PFSK-1 (cell line): ENCODE measurements around the gene SLCO3A1.

Experiments used
- TAF1 ChIP-seq: IDR thresholded peaks from 2 replicates; pipeline ENCODE4 v1.6.1; 2012; ENCODE audit warnings: low read length, control low read depth, borderline replicate concordance; ENCODE audit not compliant: insufficient read depth
- TF ChIP-seq, protein P1 (sequence below), 2 experiments: IDR thresholded peaks; 2 replicates each; pipeline versions ENCODE4 v1.6.1 to v1.8.0; 2011 to 2012; ENCODE audit warnings: low read depth in 2 of 2, low read length in 2 of 2, control low read depth in 1 of 2, inconsistent platforms in 1 of 2, mild to moderate bottlenecking in 1 of 2, moderate library complexity in 1 of 2; ENCODE audit not compliant: insufficient read depth in 1 of 2

GRCh38 chr15:91915576-91915975, 62.1 kb downstream of the SLCO3A1 start:
- TF ChIP-seq TAF1, result no peak
- TF ChIP-seq, protein P1, sequence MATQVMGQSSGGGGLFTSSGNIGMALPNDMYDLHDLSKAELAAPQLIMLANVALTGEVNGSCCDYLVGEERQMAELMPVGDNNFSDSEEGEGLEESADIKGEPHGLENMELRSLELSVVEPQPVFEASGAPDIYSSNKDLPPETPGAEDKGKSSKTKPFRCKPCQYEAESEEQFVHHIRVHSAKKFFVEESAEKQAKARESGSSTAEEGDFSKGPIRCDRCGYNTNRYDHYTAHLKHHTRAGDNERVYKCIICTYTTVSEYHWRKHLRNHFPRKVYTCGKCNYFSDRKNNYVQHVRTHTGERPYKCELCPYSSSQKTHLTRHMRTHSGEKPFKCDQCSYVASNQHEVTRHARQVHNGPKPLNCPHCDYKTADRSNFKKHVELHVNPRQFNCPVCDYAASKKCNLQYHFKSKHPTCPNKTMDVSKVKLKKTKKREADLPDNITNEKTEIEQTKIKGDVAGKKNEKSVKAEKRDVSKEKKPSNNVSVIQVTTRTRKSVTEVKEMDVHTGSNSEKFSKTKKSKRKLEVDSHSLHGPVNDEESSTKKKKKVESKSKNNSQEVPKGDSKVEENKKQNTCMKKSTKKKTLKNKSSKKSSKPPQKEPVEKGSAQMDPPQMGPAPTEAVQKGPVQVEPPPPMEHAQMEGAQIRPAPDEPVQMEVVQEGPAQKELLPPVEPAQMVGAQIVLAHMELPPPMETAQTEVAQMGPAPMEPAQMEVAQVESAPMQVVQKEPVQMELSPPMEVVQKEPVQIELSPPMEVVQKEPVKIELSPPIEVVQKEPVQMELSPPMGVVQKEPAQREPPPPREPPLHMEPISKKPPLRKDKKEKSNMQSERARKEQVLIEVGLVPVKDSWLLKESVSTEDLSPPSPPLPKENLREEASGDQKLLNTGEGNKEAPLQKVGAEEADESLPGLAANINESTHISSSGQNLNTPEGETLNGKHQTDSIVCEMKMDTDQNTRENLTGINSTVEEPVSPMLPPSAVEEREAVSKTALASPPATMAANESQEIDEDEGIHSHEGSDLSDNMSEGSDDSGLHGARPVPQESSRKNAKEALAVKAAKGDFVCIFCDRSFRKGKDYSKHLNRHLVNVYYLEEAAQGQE (IDR thresholded peaks at IDR 0.05; ENCODE audit: insufficient read depth in 1 of 2, low read depth in 2 of 2, low read length in 2 of 2), result no peak
